ENCODE data around the gene UNC45A.

Gene UNC45A

DNA sequence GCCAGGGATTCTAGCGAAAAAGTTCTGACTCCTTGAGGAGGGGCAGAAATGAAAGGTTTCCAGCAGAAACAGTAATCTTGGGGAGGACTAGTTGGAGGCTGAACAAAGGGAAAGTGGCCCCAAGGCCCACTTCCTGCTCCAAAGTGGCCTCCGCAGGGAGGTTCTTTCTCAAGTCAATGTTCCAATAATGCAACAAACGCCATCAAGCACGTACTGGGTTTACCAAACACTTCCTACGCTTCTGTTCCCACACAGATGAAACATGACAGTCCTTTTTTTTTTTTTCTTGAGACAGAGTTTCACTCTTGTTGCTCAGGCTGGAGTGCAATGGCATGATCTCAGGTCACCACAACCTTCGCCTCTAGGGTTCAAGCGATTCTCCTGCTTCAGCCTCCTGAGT lies 10.0 kb downstream of the UNC45A start:
- DNase-seq (ENCODE audit: low read depth) = no peak

DNA sequence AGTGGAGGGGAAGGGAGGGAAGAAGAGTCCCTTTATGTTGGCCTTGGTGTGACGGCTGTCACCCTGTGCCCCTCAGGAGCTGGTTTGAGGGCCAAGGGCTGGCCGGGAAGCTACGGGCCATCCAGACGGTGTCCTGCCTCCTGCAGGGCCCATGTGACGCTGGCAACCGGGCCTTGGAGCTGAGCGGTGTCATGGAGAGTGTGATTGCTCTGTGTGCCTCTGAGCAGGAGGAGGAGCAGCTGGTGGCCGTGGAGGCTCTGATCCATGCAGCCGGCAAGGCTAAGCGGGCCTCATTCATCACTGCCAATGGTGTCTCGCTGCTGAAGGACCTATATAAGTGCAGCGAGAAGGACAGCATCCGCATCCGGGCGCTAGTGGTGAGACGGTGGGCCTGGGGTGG lies 11.5 kb downstream of the UNC45A start:
- DNase-seq (ENCODE audit: low read depth) = no peak

DNA sequence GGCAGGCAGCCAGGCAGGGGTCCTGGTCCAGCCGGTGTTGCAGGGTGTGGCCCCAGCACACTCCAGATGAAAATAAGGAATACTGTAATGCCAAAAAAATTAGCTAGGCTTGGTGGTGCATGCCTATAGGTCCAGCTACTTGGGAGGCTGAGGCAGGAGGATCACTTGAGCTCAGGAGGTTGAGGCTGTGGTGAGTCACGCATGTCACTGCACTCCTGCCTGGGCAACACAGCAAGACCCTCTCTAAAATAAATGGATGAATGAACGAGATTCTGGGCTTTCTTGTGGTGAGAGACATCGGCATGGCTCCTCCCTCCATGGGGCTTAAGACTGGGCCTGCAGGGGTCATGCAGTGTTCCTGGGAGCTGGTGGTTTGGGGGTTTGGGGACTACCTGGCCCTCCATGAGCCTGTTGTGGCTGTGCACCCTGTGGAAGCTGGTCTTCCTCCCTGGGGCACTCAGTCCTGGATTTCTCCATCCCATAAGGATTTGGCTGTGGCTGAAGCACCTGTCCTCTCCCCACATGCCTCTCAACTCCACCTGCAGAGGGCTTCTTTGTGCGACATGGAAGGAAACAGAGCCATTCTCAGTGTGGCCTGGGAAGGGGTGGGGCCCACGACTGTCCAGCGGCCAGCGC lies 12.0 kb downstream of the UNC45A start:
- DNase-seq (ENCODE audit: low read depth) = no peak

DNA sequence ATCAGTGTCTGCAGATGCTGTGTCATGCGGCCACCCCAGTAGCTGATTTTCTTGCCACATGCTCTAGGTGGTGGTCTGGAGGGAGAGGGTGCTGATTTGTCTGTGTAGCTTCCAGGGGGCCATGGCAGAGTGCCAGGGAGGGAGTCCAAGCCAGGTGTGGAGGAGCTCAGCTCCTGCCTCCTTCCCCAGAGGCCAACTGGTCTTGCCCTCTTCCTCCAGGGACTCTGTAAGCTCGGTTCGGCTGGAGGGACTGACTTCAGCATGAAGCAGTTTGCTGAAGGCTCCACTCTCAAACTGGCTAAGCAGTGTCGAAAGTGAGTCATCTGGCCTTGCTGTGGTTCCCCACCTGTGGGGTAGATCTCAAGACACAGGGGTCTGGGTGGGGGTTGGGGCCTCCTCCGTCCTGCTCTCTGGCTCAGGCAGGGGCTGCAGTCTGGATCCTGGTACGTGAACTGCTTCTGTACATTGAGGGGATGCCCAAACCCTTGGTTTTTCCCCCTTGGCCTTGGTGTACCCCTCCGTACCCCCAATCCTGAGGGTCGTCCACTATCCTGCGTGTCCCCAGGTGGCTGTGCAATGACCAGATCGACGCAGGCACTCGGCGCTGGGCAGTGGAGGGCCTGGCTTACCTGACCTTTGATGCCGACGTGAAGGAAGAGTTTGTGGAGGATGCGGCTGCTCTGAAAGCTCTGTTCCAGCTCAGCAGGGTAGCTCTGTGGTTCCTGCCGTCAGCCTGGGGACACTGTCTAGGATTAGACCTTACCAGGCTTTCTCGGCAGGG lies 12.7 kb downstream of the UNC45A start:
- DNase-seq (ENCODE audit: low read depth) = no peak

DNA sequence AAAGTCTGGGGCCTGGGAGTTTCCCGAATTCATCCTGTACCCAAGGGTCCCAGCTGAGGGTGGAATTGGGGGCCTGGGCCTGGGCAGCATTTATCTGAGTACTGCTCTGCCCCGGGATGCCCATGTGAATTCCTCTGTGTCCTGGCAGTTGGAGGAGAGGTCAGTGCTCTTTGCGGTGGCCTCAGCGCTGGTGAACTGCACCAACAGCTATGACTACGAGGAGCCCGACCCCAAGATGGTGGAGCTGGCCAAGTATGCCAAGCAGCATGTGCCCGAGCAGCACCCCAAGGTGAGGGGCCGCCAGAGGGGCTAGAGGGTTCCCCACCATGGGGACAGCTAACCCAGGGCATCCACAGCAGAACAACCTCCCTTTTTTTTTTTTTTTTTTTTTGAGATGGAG lies 13.4 kb downstream of the UNC45A start:
- no peak for DNase-seq (ENCODE audit: low read depth)

DNA sequence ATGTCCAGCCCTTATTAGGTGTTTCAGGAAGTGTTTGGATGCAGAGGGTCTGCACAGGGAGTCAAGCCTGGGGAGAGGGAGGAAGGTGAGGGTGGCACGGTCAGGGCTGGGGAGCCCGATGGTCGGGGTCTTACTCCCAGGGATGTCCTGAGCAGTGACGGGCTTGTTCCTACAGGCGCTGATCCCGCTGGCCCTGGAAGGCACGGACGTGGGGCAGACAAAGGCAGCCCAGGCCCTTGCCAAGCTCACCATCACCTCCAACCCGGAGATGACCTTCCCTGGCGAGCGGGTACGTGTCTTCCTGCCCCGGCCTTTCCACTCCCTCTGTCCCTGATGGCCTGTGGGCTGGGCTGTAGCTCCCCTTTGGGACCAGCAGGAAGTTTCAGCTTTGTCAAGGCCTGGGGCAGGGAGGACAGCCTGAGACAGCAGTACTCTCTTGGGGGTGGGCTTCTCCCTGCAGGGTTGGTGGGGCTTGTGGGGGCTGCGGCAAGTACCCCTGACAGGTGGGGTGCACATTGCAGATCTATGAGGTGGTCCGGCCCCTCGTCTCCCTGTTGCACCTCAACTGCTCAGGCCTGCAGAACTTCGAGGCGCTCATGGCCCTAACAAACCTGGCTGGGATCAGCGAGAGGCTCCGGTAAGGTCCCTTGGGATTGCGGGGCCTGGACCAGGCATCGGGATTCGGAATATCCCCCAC lies 15.0 kb downstream of the UNC45A start:
- DNase-seq (ENCODE audit: low read depth) = no peak

DNA sequence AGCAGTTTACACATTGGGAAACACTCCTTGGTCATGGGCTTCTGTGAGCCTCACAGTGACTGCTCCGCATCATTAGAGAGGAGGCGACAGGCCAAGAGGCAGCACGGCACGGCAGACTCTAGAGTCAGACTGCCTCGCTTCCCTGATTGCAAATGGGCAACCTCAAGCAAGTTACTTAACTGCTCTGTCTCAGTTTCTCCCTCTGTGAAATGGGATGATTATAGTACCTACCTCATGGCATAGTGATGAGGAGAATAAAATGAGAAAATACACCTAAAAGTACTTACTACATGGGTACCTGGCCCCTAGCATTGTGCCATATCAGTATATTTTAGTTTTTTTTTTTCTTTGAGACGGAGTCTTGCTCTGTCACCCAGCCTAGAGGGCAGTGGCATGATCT lies 15.6 kb downstream of the UNC45A start:
- no peak for DNase-seq (ENCODE audit: low read depth)

DNA sequence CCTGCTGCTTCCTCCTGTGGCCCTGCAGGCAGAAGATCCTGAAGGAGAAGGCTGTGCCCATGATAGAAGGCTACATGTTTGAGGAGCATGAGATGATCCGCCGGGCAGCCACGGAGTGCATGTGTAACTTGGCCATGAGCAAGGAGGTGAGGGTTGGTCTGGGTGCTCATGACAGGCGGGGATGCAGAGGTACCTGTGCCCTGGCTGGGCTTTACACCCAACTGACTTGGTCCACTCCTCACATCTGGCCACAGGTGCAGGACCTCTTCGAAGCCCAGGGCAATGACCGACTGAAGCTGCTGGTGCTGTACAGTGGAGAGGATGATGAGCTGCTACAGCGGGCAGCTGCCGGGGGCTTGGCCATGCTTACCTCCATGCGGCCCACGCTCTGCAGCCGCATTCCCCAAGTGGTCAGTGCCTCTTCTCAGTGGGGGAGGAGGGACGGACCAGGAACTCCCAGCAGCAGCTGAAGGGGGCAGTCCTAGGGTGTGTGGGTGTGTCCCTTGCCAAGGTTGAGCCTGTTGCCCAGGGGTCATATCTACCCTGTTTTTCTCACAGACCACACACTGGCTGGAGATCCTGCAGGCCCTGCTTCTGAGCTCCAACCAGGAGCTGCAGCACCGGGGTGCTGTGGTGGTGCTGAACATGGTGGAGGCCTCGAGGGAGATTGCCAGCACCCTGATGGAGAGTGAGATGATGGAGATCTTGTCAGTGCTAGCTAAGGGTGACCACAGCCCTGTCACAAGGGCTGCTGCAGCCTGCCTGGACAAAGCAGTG lies 18.0 kb downstream of the UNC45A start:
- no peak for DNase-seq (ENCODE audit: low read depth)

DNA sequence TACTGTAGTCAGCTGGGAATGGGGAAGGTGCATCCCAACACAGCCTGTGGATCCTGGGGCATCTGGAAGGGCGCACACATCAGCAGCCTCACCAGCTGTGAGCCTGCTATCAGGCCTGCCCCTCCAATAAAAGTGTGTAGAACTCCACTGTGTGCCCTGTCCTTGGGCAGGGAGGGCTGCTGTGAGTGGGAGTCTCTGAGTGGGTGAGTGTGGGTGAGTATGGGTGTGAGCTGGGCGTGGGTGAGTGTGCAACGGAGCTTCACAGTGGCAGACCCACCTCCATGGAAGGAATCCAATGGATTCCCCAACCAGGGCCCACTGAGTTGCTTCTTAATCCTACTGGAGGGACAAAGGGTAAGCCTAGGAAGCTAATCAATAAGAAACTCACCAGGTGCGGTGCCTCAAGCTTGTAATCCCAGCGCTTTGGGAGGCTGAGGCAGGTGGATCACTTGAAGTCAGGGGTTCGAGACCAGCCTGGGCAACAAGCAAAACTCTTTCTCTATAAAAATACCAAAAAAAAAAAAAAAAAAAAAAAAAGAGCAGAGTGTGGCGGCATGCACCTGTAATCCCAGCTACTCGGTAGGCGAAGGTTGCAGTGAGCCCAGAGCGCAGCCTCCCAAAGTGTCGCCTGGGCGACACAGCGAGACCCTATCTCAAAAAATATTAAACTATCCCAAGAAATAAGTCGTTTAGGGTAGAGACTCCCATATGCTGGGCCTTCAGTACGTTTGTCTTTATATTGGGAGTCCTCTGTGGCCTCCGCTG lies 19.0 kb downstream of the UNC45A start:
- no peak for DNase-seq (ENCODE audit: low read depth)

DNA sequence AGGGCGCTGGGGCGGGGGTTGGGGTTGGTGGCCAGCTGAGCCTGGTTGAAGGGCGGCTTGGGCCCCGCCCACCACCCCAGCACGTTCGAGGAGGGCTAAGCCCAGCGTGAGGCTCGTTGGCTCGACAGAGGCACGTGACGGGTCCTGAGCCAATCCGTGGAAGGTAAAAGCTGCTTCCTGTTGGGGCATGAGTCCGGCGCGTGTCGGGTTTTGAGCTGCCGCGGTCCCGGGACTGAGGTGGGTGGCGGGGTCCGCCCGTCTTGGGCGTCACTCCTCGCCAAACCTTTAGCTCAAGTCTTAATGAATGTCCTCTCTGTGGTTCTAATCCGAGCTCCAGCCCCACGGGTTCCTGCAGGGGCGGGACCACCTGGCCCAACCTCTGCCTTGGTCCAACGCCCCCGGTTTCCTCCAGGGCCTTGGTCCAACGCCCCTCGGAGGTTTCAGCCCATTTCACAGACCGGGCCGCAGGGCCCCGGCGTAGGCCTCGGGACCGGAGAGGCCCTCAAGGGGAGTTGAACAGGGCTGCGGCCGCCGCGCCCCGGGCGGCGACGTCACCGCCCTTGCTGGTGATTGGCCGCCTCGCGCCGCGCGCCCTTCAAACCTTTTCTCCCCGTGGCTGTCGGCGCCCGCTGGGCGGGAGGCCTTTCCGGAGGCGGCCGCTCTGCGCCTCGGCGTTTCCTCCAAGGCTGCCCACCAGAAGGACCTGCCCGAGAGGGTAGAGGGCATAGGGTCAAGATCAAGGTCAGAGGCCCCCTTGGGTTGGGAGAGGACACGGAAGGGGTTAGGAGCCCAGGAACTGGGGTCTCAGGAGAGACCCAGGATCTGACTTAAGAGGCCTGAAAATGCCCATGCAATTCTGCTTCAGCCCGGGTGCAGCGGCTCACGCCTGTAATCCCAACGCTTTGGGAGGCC lies 19.9 kb downstream of the UNC45A start, which contains the start of gene RCCD1:
RCCD1 (plus strand) TSS at position 173 of the 912 bp plus-strand sequence. CDS start 1,851 bp downstream, outside the sequence.
- peak; percentile 91 for DNase-seq (ENCODE audit: low read depth)

DNA sequence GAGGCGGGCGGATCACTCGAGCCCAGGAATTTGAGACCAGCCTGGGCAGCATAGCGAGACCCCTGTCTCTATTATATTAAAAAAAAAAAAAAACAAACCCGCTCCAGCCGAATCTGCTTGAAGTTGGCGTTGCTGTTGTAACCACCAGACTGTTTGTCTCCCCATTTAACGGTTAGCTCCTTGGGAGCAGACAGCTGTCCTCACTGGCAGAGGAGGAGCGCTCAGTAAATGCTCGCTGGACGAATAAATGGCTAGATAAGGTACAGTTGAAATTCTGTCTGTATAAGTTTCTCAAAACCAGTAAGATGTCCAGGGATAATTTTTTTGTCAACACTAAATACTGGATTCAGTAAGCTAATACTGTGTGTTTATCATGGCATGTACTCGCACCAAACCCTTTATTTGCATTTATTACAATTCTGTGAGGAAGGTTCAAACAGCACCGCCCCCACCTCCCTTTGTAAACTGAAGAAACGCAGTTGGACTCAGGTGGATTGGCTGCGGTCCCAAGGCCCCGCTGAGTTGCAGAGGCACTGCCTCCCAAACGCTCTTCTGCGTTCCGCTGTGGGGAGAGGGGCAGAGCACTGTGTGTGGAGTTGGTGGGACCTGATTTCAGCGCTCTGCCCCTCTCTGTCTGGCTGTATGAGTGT lies 20.7 kb downstream of the UNC45A start:
- DNase-seq (ENCODE audit: low read depth) = no peak

DNA sequence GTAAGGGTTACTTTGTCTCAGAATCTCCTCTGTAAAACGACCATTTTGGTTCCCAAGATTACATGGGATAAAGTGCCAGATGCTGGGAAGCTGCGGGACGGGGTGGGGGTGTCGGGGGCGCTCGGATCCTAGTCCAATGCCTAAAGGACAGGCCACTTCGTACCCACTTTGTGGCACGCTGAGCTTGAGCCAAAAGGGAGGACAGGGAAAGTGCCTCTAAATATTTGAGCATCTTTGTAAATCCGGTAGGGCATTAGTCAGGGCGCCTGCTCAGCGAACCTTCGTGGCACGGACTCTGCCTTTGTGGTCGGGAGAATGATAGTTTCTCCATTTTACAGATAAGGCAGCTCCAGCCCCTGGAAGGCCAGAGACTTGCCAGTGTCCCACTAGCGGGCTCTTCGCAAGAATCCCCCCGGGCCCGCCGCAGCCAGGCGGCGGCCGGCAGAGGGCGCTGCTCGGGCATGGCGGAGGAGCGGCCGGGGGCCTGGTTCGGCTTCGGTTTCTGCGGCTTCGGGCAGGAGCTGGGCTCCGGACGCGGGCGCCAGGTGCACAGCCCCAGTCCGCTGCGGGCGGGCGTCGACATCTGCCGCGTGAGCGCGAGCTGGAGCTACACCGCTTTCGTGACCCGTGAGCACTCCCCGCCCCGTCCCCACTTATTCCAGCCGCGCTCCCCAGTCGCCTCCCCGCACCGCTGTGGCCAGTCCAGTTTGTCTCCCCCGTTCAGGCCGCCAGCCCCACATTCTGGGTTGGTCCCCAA lies 21.4 kb downstream of the UNC45A start:
- no peak for DNase-seq (ENCODE audit: low read depth)

DNA sequence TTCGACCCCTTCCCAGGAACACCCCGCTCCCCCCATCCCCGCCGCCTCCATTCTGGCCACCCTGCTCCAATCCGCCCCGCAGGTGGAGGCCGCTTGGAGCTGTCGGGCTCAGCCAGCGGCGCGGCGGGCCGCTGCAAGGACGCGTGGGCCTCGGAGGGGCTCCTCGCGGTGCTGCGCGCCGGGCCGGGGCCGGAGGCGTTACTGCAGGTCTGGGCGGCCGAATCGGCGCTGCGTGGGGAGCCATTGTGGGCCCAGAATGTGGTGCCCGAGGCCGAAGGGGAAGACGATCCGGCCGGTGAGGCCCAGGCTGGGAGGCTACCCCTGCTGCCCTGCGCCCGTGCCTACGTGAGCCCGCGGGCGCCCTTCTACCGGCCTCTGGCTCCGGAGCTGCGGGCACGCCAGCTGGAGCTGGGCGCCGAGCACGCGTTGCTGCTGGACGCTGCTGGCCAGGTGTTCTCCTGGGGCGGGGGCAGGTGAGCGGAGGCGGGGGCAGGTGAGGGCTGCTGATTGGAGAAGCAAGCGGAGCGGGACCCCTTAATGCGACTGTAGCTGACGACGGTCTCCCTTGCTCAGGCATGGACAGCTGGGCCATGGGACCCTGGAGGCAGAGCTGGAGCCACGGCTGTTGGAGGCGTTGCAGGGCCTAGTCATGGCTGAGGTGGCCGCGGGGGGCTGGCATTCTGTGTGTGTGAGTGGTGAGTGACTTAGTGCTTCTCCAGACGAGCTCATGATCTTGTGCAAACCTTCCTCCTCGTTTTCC lies 22.1 kb downstream of the UNC45A start:
- no peak for DNase-seq (ENCODE audit: low read depth)

DNA sequence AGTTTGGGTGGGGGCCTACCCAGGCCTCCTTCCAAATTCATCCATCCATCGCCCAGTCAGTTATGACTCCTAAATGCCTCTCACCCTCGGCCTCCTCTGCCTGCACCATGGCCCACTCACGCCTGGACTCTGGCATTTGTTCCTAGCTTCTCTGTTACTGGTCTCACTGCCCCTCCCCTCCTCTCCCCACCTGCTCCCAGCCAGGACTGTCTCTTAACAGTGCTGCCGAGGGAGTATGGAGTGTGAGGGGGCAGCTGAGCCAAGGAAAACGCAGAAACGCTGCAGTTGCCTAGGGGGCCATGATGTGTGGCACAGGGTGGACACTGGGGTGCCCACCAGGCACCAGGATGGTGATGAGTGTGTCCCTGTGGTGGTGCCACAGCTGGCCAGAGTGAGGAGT lies 22.7 kb downstream of the UNC45A start:
- no peak for DNase-seq (ENCODE audit: low read depth)

DNA sequence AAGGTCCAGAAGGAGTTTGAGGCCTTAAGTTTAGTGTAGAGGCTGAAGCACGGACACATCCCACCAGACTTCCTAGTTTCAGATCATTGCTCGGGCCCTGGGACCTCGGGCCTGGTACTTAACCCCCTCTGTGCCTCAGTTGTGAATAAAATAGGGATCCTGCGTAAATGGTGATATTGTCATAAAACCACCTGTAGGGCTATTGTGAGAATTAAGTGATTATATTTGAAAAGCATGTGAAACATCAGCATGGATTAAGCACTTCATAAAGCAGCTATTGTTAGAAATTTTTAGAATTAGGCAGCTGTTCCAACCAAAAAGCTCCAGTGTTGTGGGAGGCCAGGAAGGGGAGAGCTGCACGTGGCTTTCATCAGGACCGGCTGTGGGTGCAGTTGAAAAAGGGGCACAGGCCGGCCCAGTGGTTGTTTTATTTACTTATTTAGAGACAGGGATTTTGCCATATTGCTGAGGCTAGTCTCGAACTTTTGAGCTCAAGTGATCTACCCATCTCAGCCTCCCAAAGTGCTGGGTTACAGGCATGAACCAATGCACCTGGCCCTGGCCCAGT lies 24.0 kb downstream of the UNC45A start:
- DNase-seq (ENCODE audit: low read depth) = no peak

DNA sequence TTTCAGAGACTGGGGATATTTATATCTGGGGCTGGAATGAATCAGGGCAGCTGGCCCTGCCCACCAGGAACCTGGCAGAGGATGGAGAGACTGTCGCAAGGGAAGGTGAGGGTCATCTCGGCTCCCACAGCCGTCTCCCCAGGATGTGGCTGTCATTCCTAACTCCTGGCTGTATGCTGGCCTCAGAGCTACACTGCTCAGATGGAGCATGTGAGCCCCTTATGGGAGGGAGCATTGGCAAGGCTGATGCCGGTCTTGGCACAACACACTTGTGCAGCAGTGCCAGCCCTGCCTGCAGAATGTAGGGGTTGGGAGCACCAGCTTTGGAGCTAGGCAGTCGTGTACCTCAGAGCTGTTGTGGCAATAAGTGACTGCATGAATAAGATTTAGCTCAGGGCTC lies 24.8 kb downstream of the UNC45A start:
- peak; percentile 44 for DNase-seq (ENCODE audit: low read depth)

DNA sequence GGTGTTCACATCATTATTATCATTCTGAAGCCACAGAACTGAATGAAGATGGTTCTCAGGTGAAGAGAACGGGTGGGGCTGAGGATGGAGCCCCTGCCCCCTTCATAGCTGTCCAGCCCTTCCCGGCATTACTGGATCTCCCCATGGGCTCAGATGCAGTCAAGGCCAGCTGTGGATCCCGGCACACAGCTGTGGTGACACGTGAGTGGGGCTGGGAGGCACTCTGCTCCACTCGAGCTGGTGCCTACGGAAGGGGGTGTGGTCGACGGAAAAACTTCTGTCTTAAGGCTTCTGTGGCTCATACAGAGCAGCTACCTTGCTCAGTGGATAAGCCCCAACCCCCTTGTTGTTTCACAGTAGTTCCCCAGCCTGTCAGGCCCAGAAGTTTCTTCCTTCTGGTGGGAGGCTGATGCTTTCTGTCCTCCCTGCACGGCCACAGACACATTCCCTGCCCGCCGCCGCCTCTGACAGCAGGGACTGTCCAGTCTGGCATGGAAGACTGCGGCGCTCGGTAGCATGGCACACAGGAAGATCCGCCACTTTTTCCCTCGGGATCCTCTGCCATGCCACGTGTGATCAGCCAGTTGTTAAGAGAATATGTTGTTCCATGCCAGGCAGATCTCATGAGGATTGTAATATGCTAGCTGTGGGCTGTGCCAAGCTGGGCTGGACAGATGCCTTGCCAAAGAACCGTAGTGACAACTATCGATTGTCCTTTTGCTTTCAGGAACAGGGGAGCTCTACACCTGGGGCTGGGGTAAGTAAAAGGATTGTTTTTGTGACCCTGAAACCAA lies 25.4 kb downstream of the UNC45A start:
- no peak for DNase-seq (ENCODE audit: low read depth)
